Smooth muscle cell (in vitro differentiated cells): ENCODE measurements around the gene VPS33A. TPM values are rescaled to one million over a fixed set of nuclear protein-coding genes. Genes with fewer than 3 reads are reported as not detected.

Source experiments
- DNase-seq: peaks from one replicate; lab custom pipeline; 2025; ENCODE audit not compliant: unreplicated experiment; lab: John Stamatoyannopoulos, UW
- H2AFZ ChIP-seq: fragments of 200-600 bp; sonication (generic); 2 replicates; pipeline ENCODE4 v1.6.0; 2016; ENCODE audit warnings: antibody characterized with exemption, low read depth, mild to moderate bottlenecking
- H3F3A ChIP-seq: fragments of 200-600 bp; sonication (generic); 2 replicates; pipeline ENCODE4 v1.6.0; 2017; ENCODE audit warnings: antibody characterized with exemption, low read depth
- H3K27ac ChIP-seq: fragments of 200-600 bp; sonication (generic); 2 replicates; pipeline ENCODE4 v1.5.1; 2016; ENCODE audit warnings: low read depth, mild to moderate bottlenecking
- H3K27me3 ChIP-seq: fragments of 200-600 bp; sonication (generic); 2 replicates; pipeline ENCODE4 v1.6.1; 2016; ENCODE audit warnings: low read depth, mild to moderate bottlenecking
- H3K36me3 ChIP-seq: fragments of 200-600 bp; sonication (generic); 2 replicates; pipeline ENCODE4 v1.5.1; 2016; ENCODE audit warnings: low read depth
- H3K4me1 ChIP-seq: fragments of 200-600 bp; sonication (generic); 2 replicates; pipeline ENCODE4 v1.5.1; 2016; ENCODE audit warnings: low read depth
- H3K4me2 ChIP-seq: fragments of 200-600 bp; sonication (generic); 2 replicates; pipeline ENCODE4 v1.6.0; 2016; ENCODE audit warnings: mild to moderate bottlenecking
- H3K4me3 ChIP-seq: fragments of 200-600 bp; sonication (generic); 2 replicates; pipeline ENCODE4 v1.5.1; 2016; ENCODE audit warnings: mild to moderate bottlenecking
- H3K79me2 ChIP-seq: fragments of 200-600 bp; sonication (generic); 2 replicates; pipeline ENCODE4 v1.6.0; 2016; ENCODE audit warnings: low read depth, mild to moderate bottlenecking
- H3K9ac ChIP-seq: fragments of 200-600 bp; sonication (generic); 2 replicates; pipeline ENCODE4 v1.6.0; 2016; ENCODE audit warnings: low read depth
- H3K9me3 ChIP-seq: fragments of 200-600 bp; sonication (generic); replicated peaks from 2 replicates; pipeline ENCODE4 v1.5.1; 2016; ENCODE audit warnings: low read depth
- H4K20me1 ChIP-seq: fragments of 200-600 bp; sonication (generic); 2 replicates; pipeline ENCODE4 v1.6.0; 2016; ENCODE audit warnings: low read depth
- WGBS: methylation state at CpG from one replicate; pipeline ENCODE4 v1.1.7; 2016; ENCODE audit warnings: low lambda C conversion rate; 5-methylcytosine and 5-hydroxymethylcytosine counted together
- polyA plus RNA-seq: library from polyadenylated mRNA; unstranded; fragments of >200 nt; fragmentation: Nextera tagmentation; extraction: Ambion mirVana; gene quantifications from 2 replicates; pipeline ENCODE4 v1.2.1, GENCODE V29; 2016
- total RNA-seq: library from RNA; depleted of rRNA; stranded (reverse); fragments of >200 nt; gene quantifications from 2 replicates; pipeline ENCODE4 v1.2.3, GENCODE V29; 2014
- TF ChIP-seq, protein P1 (sequence below): fragments of 200-600 bp; sonication (generic); IDR thresholded peaks from 2 replicates; pipeline ENCODE4 v1.5.1; 2017; ENCODE audit warnings: borderline replicate concordance, mild to moderate bottlenecking, antibody characterized with exemption; ENCODE audit not compliant: insufficient read depth, poor library complexity, severe bottlenecking

Gene VPS33A
- total and polyA plus RNA-seq, 2 experiments from 2014 or later: 16.9 to 23.5 TPM

GRCh38 chr12:122194804-122195203 is 71.5 kb downstream of the VPS33A start:
- Histone ChIP-seq H3K79me2 (no peaks in the 10 kb centered on the region), H3K4me2 (no peak overlapping the region), H3F3A (no peaks in the 10 kb centered on the region), H2AFZ (no peak overlapping the region), H3K9me3 (no peaks in the 10 kb centered on the region), H3K27me3 (no peaks in the 10 kb centered on the region), H3K9ac (no peak overlapping the region), H3K4me3 (no peak overlapping the region), H3K36me3 (no peaks in the 10 kb centered on the region), H3K4me1 (no peaks in the 10 kb centered on the region), H3K27ac (no peak overlapping the region), H4K20me1 (no peaks in the 10 kb centered on the region)
- TF ChIP-seq, protein P1, sequence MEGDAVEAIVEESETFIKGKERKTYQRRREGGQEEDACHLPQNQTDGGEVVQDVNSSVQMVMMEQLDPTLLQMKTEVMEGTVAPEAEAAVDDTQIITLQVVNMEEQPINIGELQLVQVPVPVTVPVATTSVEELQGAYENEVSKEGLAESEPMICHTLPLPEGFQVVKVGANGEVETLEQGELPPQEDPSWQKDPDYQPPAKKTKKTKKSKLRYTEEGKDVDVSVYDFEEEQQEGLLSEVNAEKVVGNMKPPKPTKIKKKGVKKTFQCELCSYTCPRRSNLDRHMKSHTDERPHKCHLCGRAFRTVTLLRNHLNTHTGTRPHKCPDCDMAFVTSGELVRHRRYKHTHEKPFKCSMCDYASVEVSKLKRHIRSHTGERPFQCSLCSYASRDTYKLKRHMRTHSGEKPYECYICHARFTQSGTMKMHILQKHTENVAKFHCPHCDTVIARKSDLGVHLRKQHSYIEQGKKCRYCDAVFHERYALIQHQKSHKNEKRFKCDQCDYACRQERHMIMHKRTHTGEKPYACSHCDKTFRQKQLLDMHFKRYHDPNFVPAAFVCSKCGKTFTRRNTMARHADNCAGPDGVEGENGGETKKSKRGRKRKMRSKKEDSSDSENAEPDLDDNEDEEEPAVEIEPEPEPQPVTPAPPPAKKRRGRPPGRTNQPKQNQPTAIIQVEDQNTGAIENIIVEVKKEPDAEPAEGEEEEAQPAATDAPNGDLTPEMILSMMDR: no peak
- no peak for DNase-seq
- WGBS: 90% methylated on average over 1 of the region's 1 CpG

DNA sequence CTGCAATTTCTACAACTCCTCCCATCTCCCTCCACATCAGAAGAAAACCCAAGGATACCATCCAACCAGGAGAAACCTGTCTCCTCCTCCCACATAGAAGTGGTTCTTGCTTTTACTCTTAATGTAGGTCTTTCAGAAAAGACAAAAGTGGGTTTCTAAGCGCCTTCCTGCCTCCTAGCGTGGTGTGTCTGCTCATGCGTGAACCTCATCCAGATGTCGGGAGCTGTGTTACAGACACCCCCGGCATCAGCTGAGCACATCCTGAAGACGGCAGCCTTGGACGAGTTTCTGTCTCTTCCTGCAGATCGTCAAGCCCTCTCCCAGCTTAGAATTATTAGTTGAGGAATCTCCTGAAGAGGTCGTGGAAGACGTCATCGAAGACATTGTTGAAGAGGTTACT is 73.9 kb downstream of the VPS33A start:
- H3K27me3 ChIP-seq: no peaks in the 10 kb centered on the region
- no peak overlapping the region for H3K27ac ChIP-seq
- no peak overlapping the region for H3K9ac ChIP-seq
- H4K20me1 ChIP-seq: no peaks in the 10 kb centered on the region
- H3K79me2 ChIP-seq: no peaks in the 10 kb centered on the region
- no peak overlapping the region for H2AFZ ChIP-seq
- WGBS: 87% methylated on average over 11 of the region's 11 CpGs
- H3F3A ChIP-seq: no peaks in the 10 kb centered on the region
- H3K4me3 ChIP-seq: no peak overlapping the region
- TF ChIP-seq, protein P1: no peak
- no peak for DNase-seq
- no peaks in the 10 kb centered on the region for H3K4me1 ChIP-seq
- no peaks in the 10 kb centered on the region for H3K9me3 ChIP-seq
- H3K4me2 ChIP-seq: no peak overlapping the region
- no peaks in the 10 kb centered on the region for H3K36me3 ChIP-seq

- H4K20me1 ChIP-seq: no peaks in the 10 kb centered on the region
- DNase-seq: no peak
- H3K9me3 ChIP-seq: no peaks in the 10 kb centered on the region
- H3K4me2 ChIP-seq: no peak overlapping the region
- H3K36me3 ChIP-seq: no peaks in the 10 kb centered on the region
- H3K79me2 ChIP-seq: no peaks in the 10 kb centered on the region
- H3K4me3 ChIP-seq: no peak overlapping the region
- 70% methylated on average over 18 of the region's 18 CpGs for WGBS
- H3F3A ChIP-seq: no peaks in the 10 kb centered on the region
- TF ChIP-seq, protein P1: peak; percentile 68
- H2AFZ ChIP-seq: no peak overlapping the region
- no peak overlapping the region for H3K9ac ChIP-seq
- no peaks in the 10 kb centered on the region for H3K27me3 ChIP-seq
- H3K4me1 ChIP-seq: no peaks in the 10 kb centered on the region
- no peak overlapping the region for H3K27ac ChIP-seq
Measured at GRCh38 chr12:122190842-122191668, 75.2 kb downstream of the VPS33A start.
